ENCODE results near the gene PEG3.

Gene PEG3

GRCh38 chr19:56806639-56807038, 33.9 kb downstream of the PEG3 start:
- DNase-seq (ENCODE audit: low read depth): no peak
